Muscle layer of duodenum (tissue), 2 donors: ENCODE results near the gene PNCK.

Experiments used
- H3K27ac ChIP-seq: one replicate; pipeline ENCODE4 v1.7.0; 2013; ENCODE audit warnings: mild to moderate bottlenecking, low read length
- H3K27me3 ChIP-seq: one replicate; pipeline ENCODE4 v1.7.0; 2013; ENCODE audit warnings: low read depth, mild to moderate bottlenecking, control low read depth, low read length
- H3K36me3 ChIP-seq, 2 donors: one replicate each; pipeline ENCODE4 v1.7.0; 2013; ENCODE audit warnings: low read length in 2 of 2, control low read depth in 1 of 2, mild to moderate bottlenecking in 1 of 2; ENCODE audit not compliant: insufficient read depth in 2 of 2, control insufficient read depth in 1 of 2
- H3K4me1 ChIP-seq, 2 donors: one replicate each; pipeline ENCODE4 v1.7.0; 2013; ENCODE audit warnings: low read length in 2 of 2, mild to moderate bottlenecking in 2 of 2, control low read depth in 1 of 2, moderate library complexity in 1 of 2; ENCODE audit not compliant: insufficient read depth in 2 of 2, control insufficient read depth in 1 of 2
- H3K4me3 ChIP-seq, 2 donors: one replicate each; pipeline ENCODE4 v1.7.0; 2013; ENCODE audit warnings: low read length in 2 of 2, low read depth in 1 of 2, mild to moderate bottlenecking in 1 of 2
- H3K9me3 ChIP-seq, 2 donors: one replicate each; pipeline ENCODE4 v1.7.0; 2013; ENCODE audit warnings: low read length in 2 of 2, control low read depth in 1 of 2, mild to moderate bottlenecking in 1 of 2; ENCODE audit not compliant: control insufficient read depth in 1 of 2
- donor health status: healthy.

The PNCK gene

DNA sequence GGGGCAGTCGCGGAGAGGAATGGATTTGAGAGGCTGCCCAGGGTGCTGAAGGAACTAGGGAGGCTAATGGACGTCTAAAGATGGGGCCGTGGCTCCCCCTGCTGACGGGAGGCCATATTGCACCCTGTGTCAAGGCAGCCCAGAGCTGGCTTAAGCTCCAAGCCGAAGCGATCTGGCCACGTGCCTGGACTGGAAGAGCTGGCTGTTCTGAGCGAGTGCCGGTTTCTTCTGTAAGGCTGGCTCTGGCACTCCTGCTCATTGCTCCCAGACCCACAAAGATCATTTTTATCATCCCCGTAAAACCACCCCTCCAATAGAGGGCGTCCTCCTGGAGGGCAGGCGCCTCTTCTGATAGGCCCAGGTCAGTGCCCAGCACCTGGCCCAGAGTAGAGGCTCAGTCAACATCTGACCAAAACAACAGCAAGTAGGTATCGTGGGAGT is 5.6 kb downstream of the PNCK start:
- H3K4me3 ChIP-seq, result no peak overlapping the region
- no peaks in the 10 kb centered on the region for H3K27me3 ChIP-seq
- no peaks in the 10 kb centered on the region for H3K9me3 ChIP-seq
- no peak overlapping the region for H3K27ac ChIP-seq
- H3K4me1 ChIP-seq, result peaks cover 0 to 5% of the 10 kb centered on the region in 2 donors
- no peaks in the 10 kb centered on the region for H3K36me3 ChIP-seq

GRCh38 chrX:153667281-153667955 is 6.2 kb downstream of the PNCK start:
- peaks cover 0 to 5% of the 10 kb centered on the region in 2 donors for H3K4me1 ChIP-seq
- H3K27ac ChIP-seq, result no peak overlapping the region
- H3K27me3 ChIP-seq, result no peaks in the 10 kb centered on the region
- H3K36me3 ChIP-seq, result no peaks in the 10 kb centered on the region
- no peaks in the 10 kb centered on the region for H3K9me3 ChIP-seq
- H3K4me3 ChIP-seq, result no peak overlapping the region

GRCh38 chrX:153665726-153666306 is 7.8 kb downstream of the PNCK start:
- H3K9me3 ChIP-seq, result no peaks in the 10 kb centered on the region
- H3K4me1 ChIP-seq, result peaks cover 0 to 5% of the 10 kb centered on the region in 2 donors
- H3K36me3 ChIP-seq, result no peaks in the 10 kb centered on the region
- no peak overlapping the region for H3K27ac ChIP-seq
- no peak overlapping the region for H3K4me3 ChIP-seq
- no peaks in the 10 kb centered on the region for H3K27me3 ChIP-seq

GRCh38 chrX:153662266-153662665 is 11.3 kb downstream of the PNCK start:
- Histone ChIP-seq H3K9me3 (no peaks in the 10 kb centered on the region), H3K4me3 (no peak overlapping the region), H3K27ac (no peak overlapping the region), H3K4me1 (no peaks in the 10 kb centered on the region), H3K27me3 (no peaks in the 10 kb centered on the region), H3K36me3 (no peaks in the 10 kb centered on the region)

DNA sequence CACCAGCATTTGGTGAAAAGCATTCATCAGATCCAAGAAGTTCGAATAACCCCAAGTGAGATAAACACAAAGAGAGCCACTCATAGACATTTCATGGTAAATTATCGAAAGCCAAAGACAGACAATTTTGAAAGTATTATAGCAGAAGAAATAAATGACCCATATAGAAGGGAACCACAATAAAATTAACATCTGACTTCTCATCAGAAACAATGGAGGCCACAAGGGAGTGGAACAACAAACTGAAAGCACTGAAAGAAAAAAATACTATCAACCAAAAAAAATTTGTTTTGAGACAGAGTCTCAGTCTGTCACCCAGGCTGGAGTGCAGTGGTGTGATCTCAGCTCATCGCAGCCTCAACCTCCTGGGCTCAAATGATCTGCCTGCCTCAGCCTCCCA is 14.3 kb downstream of the PNCK start:
- Histone ChIP-seq H3K27me3 (no peaks in the 10 kb centered on the region), H3K4me3 (no peak overlapping the region), H3K9me3 (peaks cover 0 to under 1% of the 10 kb centered on the region in 2 donors), H3K36me3 (no peaks in the 10 kb centered on the region), H3K27ac (no peak overlapping the region), H3K4me1 (no peaks in the 10 kb centered on the region)

DNA sequence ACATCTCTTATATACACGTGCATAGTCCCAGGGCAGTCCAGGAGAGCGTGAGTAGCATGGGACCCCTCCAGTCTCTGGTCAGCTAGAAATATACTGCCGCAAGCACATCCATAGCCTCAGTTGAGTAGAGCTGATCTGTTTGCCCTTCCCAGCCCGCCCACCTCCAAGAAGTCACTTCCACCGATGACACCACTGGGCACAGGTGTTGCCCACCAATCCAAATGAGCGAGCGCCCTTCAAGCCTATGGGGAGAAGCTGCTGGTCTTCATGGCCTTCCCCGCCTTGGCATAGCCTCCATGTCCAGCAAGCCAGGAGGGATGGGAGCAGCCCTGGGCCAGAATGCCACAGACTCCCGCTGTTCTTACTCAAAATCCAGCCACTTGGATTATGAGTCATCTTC is 16.5 kb downstream of the PNCK start:
- H3K27me3 ChIP-seq, result no peaks in the 10 kb centered on the region

DNA sequence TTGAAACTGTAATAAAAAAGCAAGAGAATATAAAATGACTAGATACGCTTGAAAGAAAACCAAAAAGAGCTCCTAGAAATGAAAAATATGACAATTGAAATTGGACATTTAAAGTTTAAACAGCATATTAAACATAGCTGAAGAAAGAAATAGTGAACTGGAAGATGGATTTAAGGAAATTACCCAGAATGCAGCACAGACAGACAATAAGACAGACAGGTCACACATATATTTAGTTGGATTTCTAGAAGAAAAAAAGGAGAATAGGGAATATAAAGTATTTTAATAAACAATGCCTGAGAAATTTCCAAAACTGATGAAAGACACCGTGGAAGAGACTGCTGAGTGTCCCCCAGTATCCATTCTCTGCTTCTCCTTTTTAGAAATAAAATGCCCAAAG is 20.1 kb downstream of the PNCK start:
- Histone ChIP-seq H3K36me3 (no peaks in the 10 kb centered on the region), H3K4me1 (no peaks in the 10 kb centered on the region), H3K27me3 (no peaks in the 10 kb centered on the region), H3K9me3 (peaks cover 0 to 8% of the 10 kb centered on the region in 2 donors), H3K27ac (no peak overlapping the region), H3K4me3 (no peak overlapping the region)

More for the DNA sequence above, 16.5 kb downstream of the PNCK start:
- Histone ChIP-seq H3K9me3 (peaks cover 0 to 8% of the 10 kb centered on the region in 2 donors), H3K36me3 (no peaks in the 10 kb centered on the region), H3K4me1 (no peaks in the 10 kb centered on the region), H3K27ac (no peak overlapping the region), H3K4me3 (no peak overlapping the region)

DNA sequence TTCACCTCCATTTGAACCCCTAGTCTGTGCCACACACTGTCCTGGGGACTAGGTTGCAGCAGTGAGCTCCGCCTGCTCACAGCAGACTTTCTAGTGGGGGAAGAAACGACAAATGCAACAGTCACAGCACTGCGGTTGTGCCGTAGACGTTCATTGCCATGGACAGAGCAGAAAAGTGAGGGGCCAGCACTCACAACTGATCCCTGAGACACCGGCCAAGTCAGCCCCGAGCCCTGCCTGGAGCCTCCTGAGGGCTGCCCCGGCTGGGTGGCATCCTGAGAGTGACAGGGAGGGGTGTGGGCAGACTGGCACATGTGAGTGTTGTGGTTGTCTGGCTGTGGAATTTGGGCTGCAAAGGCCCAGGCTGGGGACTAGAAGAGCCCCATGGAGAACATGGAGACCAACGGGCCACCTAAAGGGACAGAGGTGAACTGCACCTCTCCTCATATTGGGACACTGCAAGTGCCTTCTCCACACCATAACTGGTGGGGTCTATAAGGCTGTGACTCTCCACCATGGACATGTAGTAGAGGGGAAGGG is 22.0 kb downstream of the PNCK start:
- H3K9me3 ChIP-seq, result peaks cover 0 to 8% of the 10 kb centered on the region in 2 donors
- H3K27me3 ChIP-seq, result no peaks in the 10 kb centered on the region
- no peaks in the 10 kb centered on the region for H3K36me3 ChIP-seq
- no peak overlapping the region for H3K27ac ChIP-seq
- peaks cover 0 to 14% of the 10 kb centered on the region in 2 donors for H3K4me1 ChIP-seq
- no peak overlapping the region for H3K4me3 ChIP-seq

GRCh38 chrX:153650959-153651358 is 22.7 kb downstream of the PNCK start:
- H3K36me3 ChIP-seq, result no peaks in the 10 kb centered on the region
- peaks cover 0 to 15% of the 10 kb centered on the region in 2 donors for H3K4me1 ChIP-seq
- H3K27ac ChIP-seq, result no peak overlapping the region
- no peak overlapping the region for H3K4me3 ChIP-seq
- H3K27me3 ChIP-seq, result peaks cover 3% of the 10 kb centered on the region
- peaks cover 0 to 8% of the 10 kb centered on the region in 2 donors for H3K9me3 ChIP-seq

- H3K36me3 ChIP-seq, result no peaks in the 10 kb centered on the region
- H3K27me3 ChIP-seq, result peaks cover 4% of the 10 kb centered on the region
- H3K27ac ChIP-seq, result no peak overlapping the region
- peaks cover 0 to 15% of the 10 kb centered on the region in 2 donors for H3K4me1 ChIP-seq
- peaks cover 0 to 8% of the 10 kb centered on the region in 2 donors for H3K9me3 ChIP-seq
- H3K4me3 ChIP-seq, result no peak overlapping the region
These were observed 23.5 kb downstream of the PNCK start for GRCh38 chrX:153649915-153650782.
